GM13976 (cell line): Measurements from ENCODE around the gene FOXJ3.

Experiments used
- DNase-seq: peaks from one replicate; pipeline ENCODE4 v3.0.0; 2012; ENCODE audit warnings: low spot score
- in situ Hi-C: fragments of 300-500 bp; cut with MboI; formaldehyde crosslinking; loops from one replicate; pipeline ENCODE4 v1.12.0; 2022; ENCODE audit warnings: low sequenced_read_pairs, mixed read lengths, inconsistent platforms; ENCODE audit not compliant: unreplicated experiment
- TF ChIP-seq, protein P1 (sequence below): IDR thresholded peaks from 2 replicates; pipeline ENCODE4 v1.5.1; 2012; ENCODE audit warnings: borderline replicate concordance, mild to moderate bottlenecking; ENCODE audit not compliant: insufficient read depth; ENCODE audit errors: extremely low read depth, missing control alignments, control extremely low read depth

The FOXJ3 gene

DNA sequence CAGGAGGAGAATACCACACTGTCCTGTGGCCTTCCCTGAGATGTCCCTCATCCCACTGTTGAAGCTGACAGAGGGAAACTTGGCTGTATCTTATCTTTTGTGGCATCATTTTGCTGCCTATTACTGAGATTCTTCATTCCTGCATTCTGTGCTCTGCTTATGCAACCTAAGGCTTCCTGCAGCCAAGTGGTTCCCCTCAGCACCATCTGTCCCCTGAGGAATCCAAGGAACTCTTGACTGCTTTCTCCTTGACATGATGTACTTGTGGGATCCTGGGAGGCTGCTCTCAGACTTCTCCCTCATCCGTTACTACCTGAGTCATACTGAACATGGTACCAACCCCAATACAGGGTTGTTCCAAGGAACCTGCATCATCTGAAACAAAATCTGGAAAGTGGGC, 24.4 kb upstream of the FOXJ3 start:
- no peak for DNase-seq
- in situ Hi-C loops = no loop called here
- TF ChIP-seq, protein P1, sequence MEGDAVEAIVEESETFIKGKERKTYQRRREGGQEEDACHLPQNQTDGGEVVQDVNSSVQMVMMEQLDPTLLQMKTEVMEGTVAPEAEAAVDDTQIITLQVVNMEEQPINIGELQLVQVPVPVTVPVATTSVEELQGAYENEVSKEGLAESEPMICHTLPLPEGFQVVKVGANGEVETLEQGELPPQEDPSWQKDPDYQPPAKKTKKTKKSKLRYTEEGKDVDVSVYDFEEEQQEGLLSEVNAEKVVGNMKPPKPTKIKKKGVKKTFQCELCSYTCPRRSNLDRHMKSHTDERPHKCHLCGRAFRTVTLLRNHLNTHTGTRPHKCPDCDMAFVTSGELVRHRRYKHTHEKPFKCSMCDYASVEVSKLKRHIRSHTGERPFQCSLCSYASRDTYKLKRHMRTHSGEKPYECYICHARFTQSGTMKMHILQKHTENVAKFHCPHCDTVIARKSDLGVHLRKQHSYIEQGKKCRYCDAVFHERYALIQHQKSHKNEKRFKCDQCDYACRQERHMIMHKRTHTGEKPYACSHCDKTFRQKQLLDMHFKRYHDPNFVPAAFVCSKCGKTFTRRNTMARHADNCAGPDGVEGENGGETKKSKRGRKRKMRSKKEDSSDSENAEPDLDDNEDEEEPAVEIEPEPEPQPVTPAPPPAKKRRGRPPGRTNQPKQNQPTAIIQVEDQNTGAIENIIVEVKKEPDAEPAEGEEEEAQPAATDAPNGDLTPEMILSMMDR = no peak

DNA sequence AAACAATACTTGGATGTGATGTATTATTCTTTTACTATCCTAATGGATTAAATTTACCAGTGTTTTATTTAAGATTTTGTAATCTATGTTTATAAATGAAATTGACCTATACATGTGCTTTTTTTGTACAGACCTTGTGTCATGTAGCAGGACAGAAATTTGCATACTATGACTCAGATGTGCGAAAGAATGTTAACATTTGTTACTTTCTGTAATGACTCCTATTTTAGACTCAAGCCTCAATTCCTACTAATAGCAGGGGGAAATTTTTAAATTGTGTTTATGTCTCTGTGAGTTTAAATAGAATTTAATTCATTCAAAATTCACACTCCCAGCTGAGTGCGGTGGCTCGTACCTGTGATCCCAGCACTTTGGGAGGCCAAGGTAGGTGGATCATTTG, 23.8 kb upstream of the FOXJ3 start:
- TF ChIP-seq, protein P1 = no peak
- DNase-seq = peak; percentile 55
- in situ Hi-C loops = no loop called here

DNA sequence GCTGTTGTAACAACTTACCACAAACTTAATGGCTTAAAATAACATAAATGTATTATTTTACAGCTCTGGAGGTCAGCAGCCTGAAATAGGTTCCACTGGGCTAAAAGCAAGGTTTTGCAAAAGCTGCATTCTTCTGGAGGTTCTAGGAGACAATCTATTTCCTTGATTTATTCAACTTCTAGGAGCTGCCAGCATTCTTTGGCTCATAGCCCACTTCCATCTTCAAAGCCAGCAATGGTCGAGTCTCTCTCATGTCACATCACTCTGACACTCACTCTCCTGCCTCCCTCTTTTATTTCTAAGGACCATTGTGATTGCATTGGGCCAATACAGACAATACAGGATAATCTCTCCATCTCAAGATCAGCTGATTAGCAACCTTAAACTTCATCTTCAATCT, 15.1 kb upstream of the FOXJ3 start:
- TF ChIP-seq, protein P1 = no peak
- in situ Hi-C loops = no loop called here
- DNase-seq = no peak

DNA sequence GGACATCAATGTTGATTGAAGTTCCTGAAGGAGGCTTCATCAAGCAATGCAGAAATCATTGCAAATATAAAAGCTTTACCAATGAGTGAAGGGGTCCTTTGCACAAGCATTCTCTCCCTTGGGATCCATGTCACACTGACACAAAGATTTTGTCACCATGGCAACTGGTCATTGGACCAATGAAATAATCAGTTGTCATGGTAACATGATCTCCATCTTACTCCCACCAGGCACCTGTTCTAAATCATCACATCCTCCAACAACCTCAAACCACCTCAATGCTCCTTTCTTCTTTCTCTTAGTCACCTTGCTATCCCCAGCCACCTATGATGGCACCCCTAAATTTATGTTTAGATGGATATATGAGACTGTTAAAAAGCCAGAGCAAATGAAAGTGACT, 13.5 kb upstream of the FOXJ3 start:
- in situ Hi-C loops = loop anchor here (25.0 kb wide), 1 partner anchor 389 kb away; the partner anchor contains the start of gene CLDN19
- DNase-seq = no peak
- TF ChIP-seq, protein P1 = no peak

DNA sequence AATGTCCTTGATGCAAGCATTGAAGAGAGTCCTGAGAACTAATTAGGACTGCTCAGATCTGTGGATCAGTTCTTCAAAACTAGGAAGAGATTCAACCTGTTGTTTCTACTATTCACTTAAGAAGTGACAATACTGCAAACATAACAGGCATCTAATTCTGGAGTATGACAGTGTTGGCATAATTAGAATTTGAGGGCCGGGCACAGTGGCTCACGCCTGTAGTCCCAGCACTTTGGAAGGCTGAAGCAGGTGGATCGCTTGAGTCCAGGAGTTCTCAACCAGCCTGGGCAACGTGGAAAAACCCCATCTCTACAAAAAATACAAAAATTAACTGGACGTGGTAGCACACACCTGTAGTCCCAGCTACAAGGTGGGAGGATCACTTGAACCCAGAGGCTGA, 8.0 kb upstream of the FOXJ3 start:
- in situ Hi-C loops = loop anchor here (25.0 kb wide), 1 partner anchor 394 kb away; the partner anchor contains the start of gene CLDN19
- TF ChIP-seq, protein P1 = no peak
- DNase-seq = no peak

DNA sequence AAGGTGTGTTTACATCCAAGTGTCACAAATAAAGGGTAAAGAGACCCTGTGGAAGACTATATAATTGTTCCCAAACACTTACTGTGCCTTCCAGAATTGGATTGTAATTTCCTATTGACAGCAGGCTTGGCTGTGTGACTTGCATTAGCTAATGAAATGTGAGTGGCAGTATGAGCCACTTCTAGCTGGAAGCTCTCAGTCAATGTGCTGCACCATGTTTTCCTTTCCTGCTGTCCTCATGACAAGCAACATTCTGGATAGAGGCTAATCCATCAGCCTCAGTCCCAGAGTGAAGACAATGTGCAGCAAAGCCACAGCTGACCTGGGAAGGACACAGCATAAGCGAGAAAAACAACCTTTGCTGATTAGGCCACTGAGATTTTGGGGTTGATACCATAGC, 5.9 kb upstream of the FOXJ3 start:
- TF ChIP-seq, protein P1 = no peak
- in situ Hi-C loops = loop anchor here (25.0 kb wide), 1 partner anchor 396 kb away; the partner anchor contains the start of gene CLDN19
- no peak for DNase-seq
